ENCODE results near the gene CDH20.

Gene CDH20

GRCh38 chr18:61578846-61579245 lies 245.6 kb downstream of the CDH20 start:
- DNase-seq (ENCODE audit: low read depth), result no peak

GRCh38 chr18:61579581-61579980 lies 246.4 kb downstream of the CDH20 start:
- DNase-seq (ENCODE audit: low read depth), result no peak

- DNase-seq (ENCODE audit: low read depth), result no peak
Observed at GRCh38 chr18:61580046-61580445, 246.8 kb downstream of the CDH20 start.

- peak; percentile 48 for DNase-seq (ENCODE audit: low read depth)
Observed at GRCh38 chr18:61581578-61582201, 248.5 kb downstream of the CDH20 start.

GRCh38 chr18:61582202-61582710 lies 249.0 kb downstream of the CDH20 start:
- DNase-seq (ENCODE audit: low read depth), result no peak

GRCh38 chr18:61583548-61583947 lies 250.3 kb downstream of the CDH20 start:
- no peak for DNase-seq (ENCODE audit: low read depth)

- no peak for DNase-seq (ENCODE audit: low read depth)
Observed at GRCh38 chr18:61587865-61588264, 254.6 kb downstream of the CDH20 start.

GRCh38 chr18:61589053-61589723 lies 256.0 kb downstream of the CDH20 start:
- DNase-seq (ENCODE audit: low read depth), result no peak

- DNase-seq (ENCODE audit: low read depth), result no peak
Observed at GRCh38 chr18:61589724-61590065, 256.5 kb downstream of the CDH20 start.

GRCh38 chr18:61591253-61591652 lies 258.0 kb downstream of the CDH20 start:
- DNase-seq (ENCODE audit: low read depth), result no peak

GRCh38 chr18:61595615-61596251 lies 262.5 kb downstream of the CDH20 start:
- no peak for DNase-seq (ENCODE audit: low read depth)

- no peak for DNase-seq (ENCODE audit: low read depth)
Observed at GRCh38 chr18:61596296-61596695, 263.1 kb downstream of the CDH20 start.

- no peak for DNase-seq (ENCODE audit: low read depth)
Observed at GRCh38 chr18:61597316-61597715, 264.1 kb downstream of the CDH20 start.

GRCh38 chr18:61600422-61600821 lies 267.2 kb downstream of the CDH20 start:
- no peak for DNase-seq (ENCODE audit: low read depth)

- DNase-seq (ENCODE audit: low read depth), result no peak
Observed at GRCh38 chr18:61602836-61603235, 269.6 kb downstream of the CDH20 start.
